Neuronal stem cell (in vitro differentiated cells): ENCODE measurements around the gene HSPG2.

Experiments
- DNase-seq: peaks from one replicate; pipeline ENCODE4 v3.0.0-alpha.2; 2013; ENCODE audit warnings: low spot score
- H2AFZ ChIP-seq: one replicate; pipeline ENCODE4 v1.6.1; 2013; ENCODE audit warnings: mild to moderate bottlenecking, low read length, inconsistent platforms
- H2AK5ac ChIP-seq: 2 replicates; pipeline ENCODE4 v1.6.1; 2013; ENCODE audit warnings: low read depth, mild to moderate bottlenecking, inconsistent platforms, low read length, moderate library complexity, mixed read lengths
- H2BK120ac ChIP-seq: 2 replicates; pipeline ENCODE4 v1.6.1; 2013; ENCODE audit warnings: low read depth, mild to moderate bottlenecking, inconsistent platforms, low read length, moderate library complexity, mixed read lengths
- H2BK12ac ChIP-seq: one replicate; pipeline ENCODE4 v1.6.1; 2013; ENCODE audit warnings: low read length, inconsistent platforms
- H2BK15ac ChIP-seq: 2 replicates; pipeline ENCODE4 v1.6.1; 2013; ENCODE audit warnings: mild to moderate bottlenecking, low read length, inconsistent platforms, mixed read lengths
- H2BK5ac ChIP-seq: one replicate; pipeline ENCODE4 v1.6.1; 2013; ENCODE audit warnings: inconsistent platforms, mild to moderate bottlenecking, low read length, moderate library complexity
- H3K14ac ChIP-seq: one replicate; pipeline ENCODE4 v1.6.1; 2013; ENCODE audit warnings: low read length, inconsistent platforms
- H3K18ac ChIP-seq: 2 replicates; pipeline ENCODE4 v1.6.1; 2013; ENCODE audit warnings: low read length, inconsistent platforms
- H3K23ac ChIP-seq: 2 replicates; pipeline ENCODE4 v1.6.1; 2013; ENCODE audit warnings: low read depth, mild to moderate bottlenecking, mixed read lengths, low read length, inconsistent platforms; ENCODE audit not compliant: poor library complexity
- H3K27ac ChIP-seq: replicated peaks from 3 replicates; pipeline ENCODE4 v1.5.1; 2013; ENCODE audit warnings: low read length, inconsistent platforms
- H3K27me3 ChIP-seq, 3 experiments: 2 replicates each; pipeline ENCODE4 v1.6.1; 2013; ENCODE audit warnings: low read length in 3 of 3, mild to moderate bottlenecking in 2 of 3, inconsistent platforms in 1 of 3, low read depth in 1 of 3, mixed read lengths in 1 of 3, moderate library complexity in 1 of 3; ENCODE audit not compliant: control insufficient read depth in 3 of 3, insufficient read depth in 3 of 3
- H3K36me3 ChIP-seq, 2 donors: replicated peaks in 1 of 2; 2 replicates each; pipeline ENCODE4 v1.6.1; 2013; ENCODE audit warnings: low read length in 2 of 2; ENCODE audit not compliant: control insufficient read depth in 2 of 2, insufficient read depth in 2 of 2
- H3K4ac ChIP-seq: 2 replicates; pipeline ENCODE4 v1.6.1; 2013; ENCODE audit warnings: inconsistent platforms, mild to moderate bottlenecking, low read length, moderate library complexity
- H3K4me1 ChIP-seq, 2 donors: 1 replicate in 1 of 2; 2 replicates in 1 of 2; pipeline ENCODE4 v1.6.1; 2013; ENCODE audit warnings: low read length in 2 of 2, low read depth in 1 of 2; ENCODE audit not compliant: control insufficient read depth in 2 of 2, insufficient read depth in 1 of 2
- H3K4me2 ChIP-seq: one replicate; pipeline ENCODE4 v1.6.1; 2013; ENCODE audit warnings: mild to moderate bottlenecking, low read length, inconsistent platforms; ENCODE audit not compliant: insufficient read depth, poor library complexity, severe bottlenecking
- H3K4me3 ChIP-seq, 2 donors: 2 replicates each; pipeline ENCODE4 v1.5.1; 2013; ENCODE audit warnings: low read length in 2 of 2, mild to moderate bottlenecking in 2 of 2, inconsistent platforms in 1 of 2, moderate library complexity in 1 of 2
- H3K79me1 ChIP-seq: one replicate; pipeline ENCODE4 v1.6.1; 2013; ENCODE audit warnings: low read depth, mild to moderate bottlenecking, inconsistent platforms, low read length, moderate library complexity
- H3K9ac ChIP-seq: one replicate; pipeline ENCODE4 v1.6.1; 2013; ENCODE audit warnings: mild to moderate bottlenecking, low read depth, low read length, inconsistent platforms; ENCODE audit not compliant: poor library complexity
- H3K9me3 ChIP-seq, 2 donors: replicated peaks in 1 of 2; 2 replicates each; pipeline versions ENCODE3 to v1.6.1; 2013; ENCODE audit warnings: low read length in 2 of 2, mild to moderate bottlenecking in 2 of 2, inconsistent platforms in 1 of 2, low read depth in 1 of 2, mixed read lengths in 1 of 2, moderate library complexity in 1 of 2; ENCODE audit not compliant: control insufficient read depth in 2 of 2, insufficient read depth in 1 of 2
- H4K8ac ChIP-seq: one replicate; pipeline ENCODE4 v1.6.1; 2013; ENCODE audit warnings: low read depth, mild to moderate bottlenecking, inconsistent platforms, low read length, moderate library complexity
- H4K91ac ChIP-seq: one replicate; pipeline ENCODE4 v1.6.1; 2013; ENCODE audit warnings: low read length, low read depth, mild to moderate bottlenecking, inconsistent platforms; ENCODE audit not compliant: poor library complexity
- WGBS, 2 donors: extraction: QIAGEN DNeasy Blood & Tissue Kit; methylation state at CpG; one replicate each; pipeline ENCODE4 v1.1.7; 2013; ENCODE audit warnings: missing lambda C conversion rate in 2 of 2, mixed read lengths in 1 of 2; ENCODE audit not compliant: insufficient read length in 2 of 2, insufficient replicate concordance in 1 of 2; ENCODE audit errors: extremely low coverage in 2 of 2; 5-methylcytosine and 5-hydroxymethylcytosine counted together

The HSPG2 gene

GRCh38 chr1:21893046-21893805, 43.9 kb downstream of the HSPG2 start:
- Histone ChIP-seq H3K9ac (peak overlapping the region; percentile 36), H2BK12ac (no peak overlapping the region), H3K4ac (no peak overlapping the region), H2BK120ac (no peak overlapping the region), H3K4me2 (no peak overlapping the region), H2BK5ac (peak overlapping the region; percentile 27), H4K8ac (no peak overlapping the region), H2AK5ac (no peak overlapping the region), H3K4me1 (peaks cover 4 to 6% of the 10 kb centered on the region in 2 donors), H3K18ac (no peak overlapping the region), H2BK15ac (no peak overlapping the region), H3K27ac (no peak overlapping the region), H3K79me1 (no peaks in the 10 kb centered on the region), H3K4me3 (no peak overlapping the region), H3K14ac (no peak overlapping the region), H4K91ac (no peak overlapping the region), H3K27me3 (no peaks in the 10 kb centered on the region), H2AFZ (no peak overlapping the region), H3K23ac (peak overlapping the region; percentile 45), H3K36me3 (peaks cover 26 to 45% of the 10 kb centered on the region in 2 donors), H3K9me3 (no peaks in the 10 kb centered on the region)
- no peak for DNase-seq
- no CpG with 5 or more reads among the region's 14 CpGs for WGBS, 2 donors

- H3K36me3 ChIP-seq, result peaks cover 34 to 58% of the 10 kb centered on the region in 2 donors
- H2BK120ac ChIP-seq, result no peak overlapping the region
- no peak overlapping the region for H3K23ac ChIP-seq
- H3K27me3 ChIP-seq, result no peaks in the 10 kb centered on the region
- no peak overlapping the region for H3K4me2 ChIP-seq
- H2BK5ac ChIP-seq, result no peak overlapping the region
- no peak overlapping the region for H3K9ac ChIP-seq
- peaks cover 0 to 3% of the 10 kb centered on the region in 2 donors for H3K4me1 ChIP-seq
- DNase-seq, result no peak
- H3K4me3 ChIP-seq, result no peak overlapping the region
- no peak overlapping the region for H2AK5ac ChIP-seq
- H3K9me3 ChIP-seq, result no peaks in the 10 kb centered on the region
- no peak overlapping the region for H2AFZ ChIP-seq
- no peak overlapping the region for H3K14ac ChIP-seq
- no peak overlapping the region for H3K4ac ChIP-seq
- no peak overlapping the region for H3K27ac ChIP-seq
- no CpG with 5 or more reads among the region's 20 CpGs for WGBS, 2 donors
- H4K91ac ChIP-seq, result no peak overlapping the region
- no peak overlapping the region for H2BK12ac ChIP-seq
- no peaks in the 10 kb centered on the region for H3K79me1 ChIP-seq
- no peak overlapping the region for H2BK15ac ChIP-seq
- no peak overlapping the region for H4K8ac ChIP-seq
- H3K18ac ChIP-seq, result no peak overlapping the region
Observed at GRCh38 chr1:21891621-21892479, 45.3 kb downstream of the HSPG2 start.

- no peak for DNase-seq
- H3K36me3 ChIP-seq, result peaks cover 39 to 64% of the 10 kb centered on the region in 2 donors
- H3K23ac ChIP-seq, result no peak overlapping the region
- H3K14ac ChIP-seq, result no peak overlapping the region
- WGBS, 2 donors, result no CpG with 5 or more reads among the region's 6 CpGs
- no peak overlapping the region for H2AK5ac ChIP-seq
- H3K4me3 ChIP-seq, result peak overlapping the region in 1 of 2 donors; percentile 34
- no peaks in the 10 kb centered on the region for H3K27me3 ChIP-seq
- H2BK120ac ChIP-seq, result no peak overlapping the region
- H2AFZ ChIP-seq, result no peak overlapping the region
- H3K18ac ChIP-seq, result no peak overlapping the region
- H2BK12ac ChIP-seq, result no peak overlapping the region
- H3K4ac ChIP-seq, result no peak overlapping the region
- H3K79me1 ChIP-seq, result no peaks in the 10 kb centered on the region
- no peak overlapping the region for H3K9ac ChIP-seq
- H4K91ac ChIP-seq, result no peak overlapping the region
- no peak overlapping the region for H4K8ac ChIP-seq
- no peaks in the 10 kb centered on the region for H3K9me3 ChIP-seq
- H3K4me1 ChIP-seq, result no peaks in the 10 kb centered on the region
- H3K27ac ChIP-seq, result no peak overlapping the region
- no peak overlapping the region for H2BK5ac ChIP-seq
- H3K4me2 ChIP-seq, result no peak overlapping the region
- H2BK15ac ChIP-seq, result no peak overlapping the region
Observed at GRCh38 chr1:21891081-21891480, 46.0 kb downstream of the HSPG2 start.

GRCh38 chr1:21888500-21888899, 48.6 kb downstream of the HSPG2 start:
- no peak overlapping the region for H3K23ac ChIP-seq
- H3K18ac ChIP-seq, result no peak overlapping the region
- H2BK15ac ChIP-seq, result no peak overlapping the region
- no peak overlapping the region for H2AK5ac ChIP-seq
- no peak overlapping the region for H3K4me3 ChIP-seq
- H3K14ac ChIP-seq, result no peak overlapping the region
- no peak overlapping the region for H3K4ac ChIP-seq
- H3K79me1 ChIP-seq, result peaks cover 5% of the 10 kb centered on the region
- DNase-seq, result no peak
- no peak overlapping the region for H2BK12ac ChIP-seq
- WGBS, 2 donors, result no CpG with 5 or more reads among the region's 12 CpGs
- H3K36me3 ChIP-seq, result peaks cover 39 to 66% of the 10 kb centered on the region in 2 donors
- no peak overlapping the region for H4K91ac ChIP-seq
- H3K4me2 ChIP-seq, result no peak overlapping the region
- H3K9ac ChIP-seq, result no peak overlapping the region
- no peaks in the 10 kb centered on the region for H3K27me3 ChIP-seq
- no peak overlapping the region for H2BK5ac ChIP-seq
- no peak overlapping the region for H2AFZ ChIP-seq
- H2BK120ac ChIP-seq, result no peak overlapping the region
- H3K27ac ChIP-seq, result no peak overlapping the region
- no peaks in the 10 kb centered on the region for H3K4me1 ChIP-seq
- H3K9me3 ChIP-seq, result no peaks in the 10 kb centered on the region
- H4K8ac ChIP-seq, result no peak overlapping the region
